HepG2 (cell line): ENCODE data around the gene HDAC4. TPM values are rescaled to one million over a fixed set of nuclear protein-coding genes. Genes with fewer than 3 reads are reported as not detected.

Source experiments
- ATAC-seq: fragments of 200-7000 bp; cut with Tn5 transposase; 3 replicates; pipeline ENCODE4 v1.9.1; 2020; ENCODE audit warnings: mild to moderate bottlenecking, moderate library complexity
- BruUV-seq: library from RNA; stranded (reverse); fragments of 400-500 nt; replicated peaks from 2 replicates; lab custom pipeline; 2021; lab: Mats Ljungman, UMichigan
- CTCF ChIA-PET: fragments of 300-600 bp; formaldehyde crosslinking; extraction: SDS; loops from one replicate; lab custom pipeline; 2021; ENCODE audit warnings: low total read pairs, inconsistent platforms, low intra/inter-chr PET ratio; lab: Yijun Ruan, JAX
- POLR2A ChIA-PET: fragments of 350-600 bp; sonication (Branson Sonifier 250); formaldehyde crosslinking; loops from one replicate; lab custom pipeline; 2020; ENCODE audit warnings: antibody characterized with exemption, inconsistent platforms; lab: Yijun Ruan, JAX
- DNase-seq: peaks from one replicate; pipeline ENCODE4 v3.0.0-alpha.2; 2015; ENCODE audit warnings: low spot score
- FAIRE-seq: peaks from 3 replicates; lab custom pipeline; 2011; peaks lifted over from hg19 to GRCh38; lab: Jason Lieb, UNC
- H2AFZ ChIP-seq: one replicate; pipeline ENCODE4 v1.6.1; 2011; ENCODE audit warnings: low read length, inconsistent platforms
- H3K27ac ChIP-seq: fragments of 300-600 bp; 3 replicates; pipeline ENCODE4 v1.8.0; 2011; ENCODE audit warnings: mixed run types, mild to moderate bottlenecking, mixed read lengths, low read length, inconsistent platforms; ENCODE audit not compliant: insufficient read depth; ENCODE audit errors: extremely low read length
- H3K27me3 ChIP-seq, 2 experiments: fragments of 200-600 bp in 1 of 2; 2 replicates in 1 of 2; 3 replicates in 1 of 2; pipeline versions ENCODE4 v1.6.0 to v1.8.0; 2011; ENCODE audit warnings: low read length in 2 of 2, mild to moderate bottlenecking in 2 of 2, moderate library complexity in 2 of 2, inconsistent platforms in 1 of 2; ENCODE audit not compliant: insufficient read depth in 2 of 2, control insufficient read depth in 1 of 2
- H3K36me3 ChIP-seq, 2 experiments: fragments of 200-600 bp in 1 of 2; replicated peaks in 1 of 2; 2 replicates in 1 of 2; 3 replicates in 1 of 2; pipeline versions ENCODE4 v1.5.1 to v1.8.0; 2011; ENCODE audit warnings: low read length in 2 of 2, inconsistent platforms in 1 of 2; ENCODE audit not compliant: insufficient read depth in 2 of 2, control insufficient read depth in 1 of 2
- H3K4me1 ChIP-seq: 2 replicates; pipeline ENCODE4 v1.5.1; 2012; ENCODE audit warnings: low read length, inconsistent platforms; ENCODE audit not compliant: insufficient read depth
- H3K4me2 ChIP-seq: 2 replicates; pipeline ENCODE4 v1.6.0; 2011; ENCODE audit warnings: low read depth, low read length, inconsistent platforms
- H3K4me3 ChIP-seq, 3 experiments: fragments of 200-600 bp in 1 of 3; sonication (generic), shearing (Covaris generic) in 1 of 3; replicated peaks in 1 of 3; 2 replicates each; pipeline ENCODE4 v1.5.1; 2011 to 2016; ENCODE audit warnings: low read length in 3 of 3, inconsistent platforms in 2 of 3, low read depth in 2 of 3, mild to moderate bottlenecking in 2 of 3, control low read depth in 1 of 3, mixed read lengths in 1 of 3; ENCODE audit not compliant: insufficient read depth in 1 of 3
- H3K79me2 ChIP-seq: one replicate; pipeline ENCODE4 v1.6.1; 2011; ENCODE audit warnings: low read length, inconsistent platforms; ENCODE audit not compliant: insufficient read depth
- H3K9ac ChIP-seq: 2 replicates; pipeline ENCODE4 v1.6.0; 2011; ENCODE audit warnings: mild to moderate bottlenecking, low read depth, low read length, inconsistent platforms; ENCODE audit not compliant: insufficient read depth
- H3K9me3 ChIP-seq: 2 replicates; pipeline ENCODE4 v1.5.1; 2012; ENCODE audit warnings: mild to moderate bottlenecking, low read length
- H4K20me1 ChIP-seq: 2 replicates; pipeline ENCODE4 v1.6.0; 2011; ENCODE audit warnings: inconsistent platforms, mild to moderate bottlenecking, low read length, moderate library complexity; ENCODE audit not compliant: insufficient read depth
- BCL6 ChIP-seq: IDR thresholded peaks from 2 replicates; pipeline ENCODE4 v1.6.1; 2016; ENCODE audit warnings: missing genetic modification reagents, missing compliant biosample characterization
- KDM5B ChIP-seq: sonication (generic); formaldehyde crosslinking; IDR thresholded peaks from 2 replicates; pipeline ENCODE4 v1.4.0; 2020; ENCODE audit warnings: missing genetic modification reagents, mild to moderate bottlenecking, borderline replicate concordance
- REST ChIP-seq, 2 experiments: IDR thresholded peaks; 2 replicates each; pipeline ENCODE4 v1.6.1; 2011 to 2012; ENCODE audit warnings: low read length in 2 of 2, borderline replicate concordance in 1 of 2, low read depth in 1 of 2, mild to moderate bottlenecking in 1 of 2, moderate library complexity in 1 of 2
- ZHX1 ChIP-seq: sonication (generic); formaldehyde crosslinking; IDR thresholded peaks from 2 replicates; pipeline ENCODE4 v1.8.1; 2022; ENCODE audit warnings: low read depth, mild to moderate bottlenecking, missing genetic modification reagents
- ZMAT5 ChIP-seq: sonication (generic); formaldehyde crosslinking; IDR thresholded peaks from 2 replicates; pipeline ENCODE4 v1.5.0; 2020; ENCODE audit warnings: mild to moderate bottlenecking, low read depth, missing genetic modification reagents, borderline replicate concordance
- ZNF44 ChIP-seq: sonication (generic); formaldehyde crosslinking; IDR thresholded peaks from 2 replicates; pipeline ENCODE4 v1.5.1; 2020; ENCODE audit warnings: mild to moderate bottlenecking, missing genetic modification reagents
- ZNF691 ChIP-seq: sonication (generic); formaldehyde crosslinking; IDR thresholded peaks from 2 replicates; pipeline ENCODE4 v1.4.0; 2020; ENCODE audit warnings: missing genetic modification reagents, low read depth, mild to moderate bottlenecking, borderline replicate concordance
- ZNF746 ChIP-seq: sonication (generic); formaldehyde crosslinking; IDR thresholded peaks from 2 replicates; pipeline ENCODE4 v1.8.0; 2022; ENCODE audit warnings: mild to moderate bottlenecking, missing genetic modification reagents
- WGBS: methylation state at CpG from one replicate; pipeline ENCODE4 v1.1.6; 2017; ENCODE audit warnings: low lambda C conversion rate; 5-methylcytosine and 5-hydroxymethylcytosine counted together
- in situ Hi-C: cut with HindIII; loops from 2 replicates; pipeline ENCODE4 v1.10.0; 2017; ENCODE audit warnings: low pct_unique_long_range_greater_than_20kb; ENCODE audit not compliant: extremely low pct_ligation_motif_present
- intact Hi-C: fragments of 100-400 bp; cut with micrococcal nuclease; formaldehyde crosslinking; loops from one replicate; pipeline ENCODE4 v1.10.0; 2022; ENCODE audit not compliant: unreplicated experiment
- polyA plus RNA-seq, 8 experiments: library from polyadenylated mRNA; depleted of rRNA in 3 of 8; stranded (reverse) in 7 of 8; unstranded in 1 of 8; fragments of >200 nt; fragmentation: Illumina TruSeq in 4 of 8; extraction: Trizol in 4 of 8; gene quantifications; 2 replicates each; pipeline versions ENCODE4 v1.2.1 to v1.2.3, GENCODE V29; 2011 to 2016; ENCODE audit warnings: low read depth in 4 of 8, missing spikeins in 1 of 8, mixed read lengths in 1 of 8; ENCODE audit not compliant: insufficient read depth in 1 of 8
- total RNA-seq, 5 experiments: library from RNA; depleted of rRNA; stranded (reverse); fragments of >200 nt; fragmentation: Illumina TruSeq; extraction: Trizol; gene quantifications; 2 replicates each; pipeline ENCODE4 v1.2.3, GENCODE V29; 2016; ENCODE audit warnings: low read depth in 1 of 5
- TF ChIP-seq, protein P1 (sequence below): sonication (generic); formaldehyde crosslinking; IDR thresholded peaks from 2 replicates; pipeline ENCODE4 v1.4.0; 2020; ENCODE audit warnings: mild to moderate bottlenecking, missing genetic modification reagents
- TF ChIP-seq, protein P2 (sequence below): sonication (generic); formaldehyde crosslinking; IDR thresholded peaks from 2 replicates; pipeline ENCODE4 v1.5.0; 2020; ENCODE audit warnings: missing genetic modification reagents

The HDAC4 gene
- total and polyA plus RNA-seq, 2 of the 13 experiments (the other 11 are each of a cell fraction or from before 2014, with no cell fraction given): 10.1 to 11.5 TPM

DNA sequence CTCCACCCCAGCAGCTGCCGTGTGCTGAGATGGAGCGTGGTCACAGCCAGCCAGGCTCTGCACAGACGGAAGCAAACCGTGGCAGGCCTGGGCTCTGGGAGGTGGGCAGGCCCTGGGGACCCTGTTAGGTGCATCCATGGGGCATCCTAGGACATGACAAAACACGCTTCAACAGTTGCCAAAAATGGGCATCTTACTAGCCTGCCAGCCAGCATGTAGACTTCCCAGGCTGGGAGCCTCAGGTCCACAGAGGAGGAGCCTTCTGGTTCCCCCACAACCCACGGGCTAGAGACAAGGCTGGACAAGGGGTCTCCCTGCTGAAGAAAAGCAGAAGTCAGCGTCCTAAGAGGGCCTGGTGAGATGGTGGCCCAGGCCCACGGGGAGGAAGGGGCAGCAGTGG, 139.5 kb downstream of the HDAC4 start:
- in situ Hi-C loops (no loop called here), intact Hi-C loops (no loop called here)
- Histone ChIP-seq H4K20me1 (peaks cover 24% of the 10 kb centered on the region; the same call in 1 of the 2 replicates), H3K79me2 (peaks cover 49% of the 10 kb centered on the region), H3K4me2 (no peak overlapping the region), H2AFZ (no peak overlapping the region), H3K27me3 (no peaks in the 10 kb centered on the region), H3K4me1 (peaks cover 51% of the 10 kb centered on the region), H3K36me3 (no peaks in the 10 kb centered on the region), H3K4me3 (no peak overlapping the region), H3K27ac (no peak overlapping the region), H3K9me3 (no peaks in the 10 kb centered on the region), H3K9ac (no peak overlapping the region)
- 99% methylated on average over 5 of the region's 8 CpGs for WGBS
- ChIA-PET CTCF (no interaction called here), POLR2A (no interaction called here)
- TF ChIP-seq REST (IDR thresholded peaks at IDR 0.05; ENCODE audit: borderline replicate concordance in 1 of 2, low read depth in 1 of 2, low read length in 2 of 2) (no peak), ZNF746 (no peak), KDM5B (CRISPR knock-in tag) (no peak), BCL6 (CRISPR knock-in tag) (no peak), ZNF44 (CRISPR knock-in tag) (no peak), ZHX1 (CRISPR knock-in tag) (no peak), ZMAT5 (no peak), ZNF691 (CRISPR knock-in tag) (no peak)
- TF ChIP-seq, protein P1, sequence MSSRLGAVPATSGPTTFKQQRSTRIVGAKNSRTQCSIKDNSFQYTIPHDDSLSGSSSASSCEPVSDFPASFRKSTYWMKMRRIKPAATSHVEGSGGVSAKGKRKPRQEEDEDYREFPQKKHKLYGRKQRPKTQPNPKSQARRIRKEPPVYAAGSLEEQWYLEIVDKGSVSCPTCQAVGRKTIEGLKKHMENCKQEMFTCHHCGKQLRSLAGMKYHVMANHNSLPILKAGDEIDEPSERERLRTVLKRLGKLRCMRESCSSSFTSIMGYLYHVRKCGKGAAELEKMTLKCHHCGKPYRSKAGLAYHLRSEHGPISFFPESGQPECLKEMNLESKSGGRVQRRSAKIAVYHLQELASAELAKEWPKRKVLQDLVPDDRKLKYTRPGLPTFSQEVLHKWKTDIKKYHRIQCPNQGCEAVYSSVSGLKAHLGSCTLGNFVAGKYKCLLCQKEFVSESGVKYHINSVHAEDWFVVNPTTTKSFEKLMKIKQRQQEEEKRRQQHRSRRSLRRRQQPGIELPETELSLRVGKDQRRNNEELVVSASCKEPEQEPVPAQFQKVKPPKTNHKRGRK (CRISPR knock-in tag): no peak
- TF ChIP-seq, protein P2, sequence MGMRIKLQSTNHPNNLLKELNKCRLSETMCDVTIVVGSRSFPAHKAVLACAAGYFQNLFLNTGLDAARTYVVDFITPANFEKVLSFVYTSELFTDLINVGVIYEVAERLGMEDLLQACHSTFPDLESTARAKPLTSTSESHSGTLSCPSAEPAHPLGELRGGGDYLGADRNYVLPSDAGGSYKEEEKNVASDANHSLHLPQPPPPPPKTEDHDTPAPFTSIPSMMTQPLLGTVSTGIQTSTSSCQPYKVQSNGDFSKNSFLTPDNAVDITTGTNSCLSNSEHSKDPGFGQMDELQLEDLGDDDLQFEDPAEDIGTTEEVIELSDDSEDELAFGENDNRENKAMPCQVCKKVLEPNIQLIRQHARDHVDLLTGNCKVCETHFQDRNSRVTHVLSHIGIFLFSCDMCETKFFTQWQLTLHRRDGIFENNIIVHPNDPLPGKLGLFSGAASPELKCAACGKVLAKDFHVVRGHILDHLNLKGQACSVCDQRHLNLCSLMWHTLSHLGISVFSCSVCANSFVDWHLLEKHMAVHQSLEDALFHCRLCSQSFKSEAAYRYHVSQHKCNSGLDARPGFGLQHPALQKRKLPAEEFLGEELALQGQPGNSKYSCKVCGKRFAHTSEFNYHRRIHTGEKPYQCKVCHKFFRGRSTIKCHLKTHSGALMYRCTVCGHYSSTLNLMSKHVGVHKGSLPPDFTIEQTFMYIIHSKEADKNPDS: no peak
- BruUV-seq: no TSS peak
- DNase-seq (no peak), FAIRE-seq (no peak), ATAC-seq (no peak)
